A549 (cell line): ENCODE results near the gene MRPL33. TPM values are rescaled to one million over a fixed set of nuclear protein-coding genes. Genes with fewer than 3 reads are reported as not detected.
A peak's percentile ranks its signal among the peaks of the same experiment; 100 is the strongest.

Experiments
- ATAC-seq, 2 experiments: fragments of 200-7000 bp in 1 of 2; fragments of >200 bp in 1 of 2; cut with Nextera tagmentation in 1 of 2; cut with Tn5 transposase in 1 of 2; 3 replicates each; pipeline versions ENCODE4 v1.8.0 to v1.9.1; 2018 to 2020; ENCODE audit warnings: mild to moderate bottlenecking in 1 of 2, moderate library complexity in 1 of 2
- CTCF ChIA-PET: fragments of 300-600 bp; sonication (Branson Sonifier 250); formaldehyde crosslinking; extraction: SDS; loops from one replicate; lab custom pipeline; 2021; ENCODE audit warnings: antibody characterized with exemption, inconsistent platforms; lab: Yijun Ruan, JAX
- POLR2A ChIA-PET: fragments of 350-600 bp; formaldehyde crosslinking; extraction: SDS; loops from one replicate; lab custom pipeline; 2021; ENCODE audit warnings: antibody characterized with exemption, inconsistent platforms; lab: Yijun Ruan, JAX
- DNase-seq, 2 experiments: peaks; one replicate each; pipeline versions ENCODE4 v3.0.0 to v3.0.0-alpha.2; 2011 to 2016; ENCODE audit warnings: low read depth in 1 of 2, low spot score in 1 of 2
- FAIRE-seq: peaks from 2 replicates; lab custom pipeline; 2011; peaks lifted over from hg19 to GRCh38; lab: Jason Lieb, UNC
- H3K27ac ChIP-seq, 2 experiments: fragments of >200 bp; sonication (Bioruptor Twin); formaldehyde crosslinking; 3 replicates each; pipeline ENCODE4 v1.5.1; 2016 to 2017
- H3K4me1 ChIP-seq: fragments of >200 bp; sonication (Bioruptor Twin); formaldehyde crosslinking; 3 replicates; pipeline ENCODE4 v1.6.1; 2016
- H3K4me2 ChIP-seq: fragments of >200 bp; sonication (Bioruptor Twin); formaldehyde crosslinking; 3 replicates; pipeline ENCODE4 v1.6.1; 2016
- H3K4me3 ChIP-seq: fragments of >200 bp; sonication (Bioruptor Twin); formaldehyde crosslinking; 3 replicates; pipeline ENCODE4 v1.5.1; 2016
- H3K9me3 ChIP-seq: fragments of >200 bp; sonication (Bioruptor Twin); formaldehyde crosslinking; 3 replicates; pipeline ENCODE4 v1.6.1; 2016
- CBX2 ChIP-seq: fragments of 200-600 bp; sonication (generic); IDR thresholded peaks from 2 replicates; pipeline ENCODE4 v1.6.1; 2016; ENCODE audit warnings: low read depth, mild to moderate bottlenecking, borderline replicate concordance
- CBX8 ChIP-seq: fragments of 200-600 bp; sonication (generic); IDR thresholded peaks from 2 replicates; pipeline ENCODE4 v1.6.1; 2016
- CEBPB ChIP-seq, 2 experiments: fragments of >200 bp in 1 of 2; sonication (Bioruptor Twin) in 1 of 2; formaldehyde crosslinking in 1 of 2; IDR thresholded peaks; 2 replicates each; pipeline ENCODE4 v1.6.1; 2012 to 2016
- EP300 ChIP-seq, 2 experiments: fragments of >200 bp; sonication (Bioruptor Twin); formaldehyde crosslinking; IDR thresholded peaks; 2 replicates in 1 of 2; 3 replicates in 1 of 2; pipeline ENCODE4 v1.6.1; 2016 to 2017
- ESRRA ChIP-seq: fragments of 150-350 bp; IDR thresholded peaks from 2 replicates; pipeline ENCODE4 v1.6.1; 2014; ENCODE audit warnings: mild to moderate bottlenecking, low read length, borderline replicate concordance
- GATA3 ChIP-seq: IDR thresholded peaks from 2 replicates; pipeline ENCODE4 v1.6.1; 2012; ENCODE audit warnings: borderline replicate concordance
- KDM1A ChIP-seq: fragments of 200-600 bp; sonication (generic); IDR thresholded peaks from 2 replicates; pipeline ENCODE4 v1.6.1; 2016; ENCODE audit warnings: low read depth, mild to moderate bottlenecking
- MYC ChIP-seq: IDR thresholded peaks from 2 replicates; pipeline ENCODE4 v1.6.1; 2012; ENCODE audit warnings: mild to moderate bottlenecking, inconsistent platforms, low read length, improper control_type of control experiment, borderline replicate concordance
- NFE2L2 ChIP-seq: fragments of 150-350 bp; conservative IDR thresholded peaks from 2 replicates; pipeline ENCODE4 v1.6.1; 2014; ENCODE audit warnings: low read length
- NPAS2 ChIP-seq: fragments of 250-450 bp; sonication (Bioruptor Pico); IDR thresholded peaks from 2 replicates; pipeline ENCODE4 v1.8.0; 2022; ENCODE audit warnings: mild to moderate bottlenecking, moderate library complexity, borderline replicate concordance
- PHF8 ChIP-seq: fragments of 200-600 bp; sonication (generic); IDR thresholded peaks from 2 replicates; pipeline ENCODE4 v1.6.1; 2016; ENCODE audit warnings: low read depth, mild to moderate bottlenecking, antibody characterized with exemption, moderate library complexity, borderline replicate concordance
- RAD21 ChIP-seq, 2 experiments: fragments of >200 bp in 1 of 2; sonication (Bioruptor Twin) in 1 of 2; formaldehyde crosslinking in 1 of 2; IDR thresholded peaks in 1 of 2; conservative IDR thresholded peaks in 1 of 2; 2 replicates in 1 of 2; 3 replicates in 1 of 2; pipeline ENCODE4 v1.6.1; 2012 to 2018; ENCODE audit warnings: inconsistent platforms in 1 of 2
- RARB ChIP-seq: fragments of 250-450 bp; sonication (Bioruptor Pico); IDR thresholded peaks from 2 replicates; pipeline ENCODE4 v1.8.0; 2021; ENCODE audit warnings: mild to moderate bottlenecking, moderate library complexity
- TFCP2L1 ChIP-seq: fragments of 250-450 bp; sonication (Bioruptor Pico); IDR thresholded peaks from 2 replicates; pipeline ENCODE4 v1.5.0; 2021; ENCODE audit warnings: mild to moderate bottlenecking
- WGBS: methylation state at CpG from one replicate; pipeline ENCODE4 v1.1.6; 2017; ENCODE audit errors: missing lambda C conversion rate; 5-methylcytosine and 5-hydroxymethylcytosine counted together
- polyA plus RNA-seq, 4 experiments: library from polyadenylated mRNA; depleted of rRNA in 3 of 4; stranded (reverse); fragments of >200 nt; fragmentation: RNase III in 1 of 4; extraction: RNeasy Plus Mini Kit Qiagen cat#74134 plus additional on column Dnase treatment in 1 of 4; gene quantifications; 2 replicates in 3 of 4; 3 replicates in 1 of 4; pipeline ENCODE4 v1.2.3, GENCODE V29; 2011 to 2017
- TF ChIP-seq, protein P1 (sequence below): fragments of >200 bp; sonication (Bioruptor Twin); formaldehyde crosslinking; IDR thresholded peaks from 3 replicates; pipeline ENCODE4 v1.5.1; 2016
- TF ChIP-seq, protein P2 (sequence below): IDR thresholded peaks from 2 replicates; pipeline ENCODE4 v1.6.1; 2012
- TF ChIP-seq, protein P3 (sequence below): fragments of 200-600 bp; sonication (generic); IDR thresholded peaks from 2 replicates; pipeline ENCODE4 v1.6.1; 2016; ENCODE audit warnings: antibody characterized with exemption, mild to moderate bottlenecking, moderate library complexity
- TF ChIP-seq, protein P4 (sequence below): fragments of >200 bp; sonication (Bioruptor Twin); formaldehyde crosslinking; IDR thresholded peaks from 3 replicates; pipeline ENCODE4 v1.6.1; 2016
- TF ChIP-seq, protein P5 (sequence below): fragments of 150-350 bp; IDR thresholded peaks from 2 replicates; pipeline ENCODE4 v1.6.1; 2014; ENCODE audit warnings: low read depth, mild to moderate bottlenecking, low read length

Gene MRPL33
- polyA plus RNA-seq, 2 of the 4 experiments (the other 2 are of a cell fraction), result 287 to 497 TPM

DNA sequence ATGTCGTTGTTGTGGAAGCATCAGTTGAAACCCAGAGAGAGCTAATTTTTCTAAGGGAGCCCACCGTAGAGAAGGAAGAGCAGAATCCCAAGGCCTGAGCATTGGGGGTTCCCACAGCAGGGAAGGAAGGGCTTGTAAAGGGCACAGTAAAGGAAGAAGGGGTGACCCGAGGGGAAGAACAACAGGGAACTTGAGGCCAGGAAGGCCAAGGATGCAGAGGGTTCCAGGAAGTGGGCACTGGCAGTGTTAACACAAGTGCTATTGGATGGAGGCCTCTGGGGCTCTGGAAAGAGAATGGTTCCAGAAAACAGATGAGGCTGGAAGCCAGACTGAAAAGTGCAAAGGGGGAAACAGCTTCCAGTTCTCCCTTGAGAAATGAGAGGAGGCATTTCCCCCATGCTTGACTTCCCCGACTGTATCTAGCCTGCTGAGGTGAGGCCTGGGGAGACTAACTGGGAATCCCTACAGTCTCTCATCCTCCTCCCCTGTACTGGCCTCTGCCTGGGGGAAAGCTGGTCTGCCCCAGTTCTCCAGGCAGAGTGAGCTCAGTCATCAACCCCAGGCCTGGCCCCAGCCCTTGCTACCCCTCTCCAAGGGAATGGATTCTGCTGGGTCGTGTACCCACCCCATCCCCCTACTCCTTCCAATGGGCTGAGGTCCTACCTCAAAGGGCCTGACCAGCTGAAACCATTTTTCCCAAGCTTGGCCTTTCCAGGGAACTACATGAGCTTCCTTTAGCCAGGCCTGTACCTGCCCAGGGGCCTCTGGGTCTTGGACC is 43.2 kb upstream of the MRPL33 start:
- no peaks in the 10 kb centered on the region for H3K9me3 ChIP-seq
- no peak for ATAC-seq
- no peak overlapping the region for H3K4me3 ChIP-seq
- peaks cover 32% of the 10 kb centered on the region for H3K4me1 ChIP-seq
- no peak for FAIRE-seq
- ChIA-PET POLR2A (no interaction called here), CTCF (interaction anchor here (0.8 to 14.1 kb wide), 5 partner anchors 9 to 668 kb away, joined by 3 to 167 read pairs (median 7); no protein-coding TSS in a partner anchor)
- H3K4me2 ChIP-seq, result no peak overlapping the region
- 92% methylated on average over 5 of the region's 5 CpGs for WGBS
- H3K27ac ChIP-seq, result peak overlapping the region; percentile 46 to 54; a peak in 4 of 6 replicates
- TF ChIP-seq, protein P1, sequence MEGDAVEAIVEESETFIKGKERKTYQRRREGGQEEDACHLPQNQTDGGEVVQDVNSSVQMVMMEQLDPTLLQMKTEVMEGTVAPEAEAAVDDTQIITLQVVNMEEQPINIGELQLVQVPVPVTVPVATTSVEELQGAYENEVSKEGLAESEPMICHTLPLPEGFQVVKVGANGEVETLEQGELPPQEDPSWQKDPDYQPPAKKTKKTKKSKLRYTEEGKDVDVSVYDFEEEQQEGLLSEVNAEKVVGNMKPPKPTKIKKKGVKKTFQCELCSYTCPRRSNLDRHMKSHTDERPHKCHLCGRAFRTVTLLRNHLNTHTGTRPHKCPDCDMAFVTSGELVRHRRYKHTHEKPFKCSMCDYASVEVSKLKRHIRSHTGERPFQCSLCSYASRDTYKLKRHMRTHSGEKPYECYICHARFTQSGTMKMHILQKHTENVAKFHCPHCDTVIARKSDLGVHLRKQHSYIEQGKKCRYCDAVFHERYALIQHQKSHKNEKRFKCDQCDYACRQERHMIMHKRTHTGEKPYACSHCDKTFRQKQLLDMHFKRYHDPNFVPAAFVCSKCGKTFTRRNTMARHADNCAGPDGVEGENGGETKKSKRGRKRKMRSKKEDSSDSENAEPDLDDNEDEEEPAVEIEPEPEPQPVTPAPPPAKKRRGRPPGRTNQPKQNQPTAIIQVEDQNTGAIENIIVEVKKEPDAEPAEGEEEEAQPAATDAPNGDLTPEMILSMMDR, result no peak
- TF ChIP-seq, protein P2, sequence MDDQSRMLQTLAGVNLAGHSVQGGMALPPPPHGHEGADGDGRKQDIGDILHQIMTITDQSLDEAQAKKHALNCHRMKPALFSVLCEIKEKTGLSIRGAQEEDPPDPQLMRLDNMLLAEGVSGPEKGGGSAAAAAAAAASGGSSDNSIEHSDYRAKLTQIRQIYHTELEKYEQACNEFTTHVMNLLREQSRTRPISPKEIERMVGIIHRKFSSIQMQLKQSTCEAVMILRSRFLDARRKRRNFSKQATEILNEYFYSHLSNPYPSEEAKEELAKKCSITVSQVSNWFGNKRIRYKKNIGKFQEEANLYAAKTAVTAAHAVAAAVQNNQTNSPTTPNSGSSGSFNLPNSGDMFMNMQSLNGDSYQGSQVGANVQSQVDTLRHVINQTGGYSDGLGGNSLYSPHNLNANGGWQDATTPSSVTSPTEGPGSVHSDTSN, result no peak
- no peak for TF ChIP-seq ESRRA
- no peak for TF ChIP-seq KDM1A
- TF ChIP-seq, protein P3, sequence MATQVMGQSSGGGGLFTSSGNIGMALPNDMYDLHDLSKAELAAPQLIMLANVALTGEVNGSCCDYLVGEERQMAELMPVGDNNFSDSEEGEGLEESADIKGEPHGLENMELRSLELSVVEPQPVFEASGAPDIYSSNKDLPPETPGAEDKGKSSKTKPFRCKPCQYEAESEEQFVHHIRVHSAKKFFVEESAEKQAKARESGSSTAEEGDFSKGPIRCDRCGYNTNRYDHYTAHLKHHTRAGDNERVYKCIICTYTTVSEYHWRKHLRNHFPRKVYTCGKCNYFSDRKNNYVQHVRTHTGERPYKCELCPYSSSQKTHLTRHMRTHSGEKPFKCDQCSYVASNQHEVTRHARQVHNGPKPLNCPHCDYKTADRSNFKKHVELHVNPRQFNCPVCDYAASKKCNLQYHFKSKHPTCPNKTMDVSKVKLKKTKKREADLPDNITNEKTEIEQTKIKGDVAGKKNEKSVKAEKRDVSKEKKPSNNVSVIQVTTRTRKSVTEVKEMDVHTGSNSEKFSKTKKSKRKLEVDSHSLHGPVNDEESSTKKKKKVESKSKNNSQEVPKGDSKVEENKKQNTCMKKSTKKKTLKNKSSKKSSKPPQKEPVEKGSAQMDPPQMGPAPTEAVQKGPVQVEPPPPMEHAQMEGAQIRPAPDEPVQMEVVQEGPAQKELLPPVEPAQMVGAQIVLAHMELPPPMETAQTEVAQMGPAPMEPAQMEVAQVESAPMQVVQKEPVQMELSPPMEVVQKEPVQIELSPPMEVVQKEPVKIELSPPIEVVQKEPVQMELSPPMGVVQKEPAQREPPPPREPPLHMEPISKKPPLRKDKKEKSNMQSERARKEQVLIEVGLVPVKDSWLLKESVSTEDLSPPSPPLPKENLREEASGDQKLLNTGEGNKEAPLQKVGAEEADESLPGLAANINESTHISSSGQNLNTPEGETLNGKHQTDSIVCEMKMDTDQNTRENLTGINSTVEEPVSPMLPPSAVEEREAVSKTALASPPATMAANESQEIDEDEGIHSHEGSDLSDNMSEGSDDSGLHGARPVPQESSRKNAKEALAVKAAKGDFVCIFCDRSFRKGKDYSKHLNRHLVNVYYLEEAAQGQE, result no peak
- TF ChIP-seq NPAS2 (CRISPR knock-in tag), result no peak
- TF ChIP-seq CBX8, result no peak
- TF ChIP-seq CBX2, result no peak
- TF ChIP-seq GATA3, result no peak
- TF ChIP-seq TFCP2L1 (CRISPR knock-in tag), result no peak
- no peak for TF ChIP-seq EP300 (IDR thresholded peaks at IDR 0.05)
- no peak for TF ChIP-seq NFE2L2
- no peak for TF ChIP-seq RAD21 (conservative IDR thresholded peaks at IDR 0.05 in 1 of 2, IDR thresholded peaks at IDR 0.05 in 1 of 2)
- TF ChIP-seq PHF8, result no peak
- TF ChIP-seq, protein P4, sequence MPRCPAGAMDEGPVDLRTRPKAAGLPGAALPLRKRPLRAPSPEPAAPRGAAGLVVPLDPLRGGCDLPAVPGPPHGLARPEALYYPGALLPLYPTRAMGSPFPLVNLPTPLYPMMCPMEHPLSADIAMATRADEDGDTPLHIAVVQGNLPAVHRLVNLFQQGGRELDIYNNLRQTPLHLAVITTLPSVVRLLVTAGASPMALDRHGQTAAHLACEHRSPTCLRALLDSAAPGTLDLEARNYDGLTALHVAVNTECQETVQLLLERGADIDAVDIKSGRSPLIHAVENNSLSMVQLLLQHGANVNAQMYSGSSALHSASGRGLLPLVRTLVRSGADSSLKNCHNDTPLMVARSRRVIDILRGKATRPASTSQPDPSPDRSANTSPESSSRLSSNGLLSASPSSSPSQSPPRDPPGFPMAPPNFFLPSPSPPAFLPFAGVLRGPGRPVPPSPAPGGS, result no peak
- TF ChIP-seq RARB (CRISPR knock-in tag), result no peak
- TF ChIP-seq CEBPB (IDR thresholded peaks at IDR 0.05), result no peak
- TF ChIP-seq, protein P5, sequence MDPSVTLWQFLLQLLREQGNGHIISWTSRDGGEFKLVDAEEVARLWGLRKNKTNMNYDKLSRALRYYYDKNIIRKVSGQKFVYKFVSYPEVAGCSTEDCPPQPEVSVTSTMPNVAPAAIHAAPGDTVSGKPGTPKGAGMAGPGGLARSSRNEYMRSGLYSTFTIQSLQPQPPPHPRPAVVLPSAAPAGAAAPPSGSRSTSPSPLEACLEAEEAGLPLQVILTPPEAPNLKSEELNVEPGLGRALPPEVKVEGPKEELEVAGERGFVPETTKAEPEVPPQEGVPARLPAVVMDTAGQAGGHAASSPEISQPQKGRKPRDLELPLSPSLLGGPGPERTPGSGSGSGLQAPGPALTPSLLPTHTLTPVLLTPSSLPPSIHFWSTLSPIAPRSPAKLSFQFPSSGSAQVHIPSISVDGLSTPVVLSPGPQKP, result no peak
- no peak for TF ChIP-seq MYC
- DNase-seq, result no peak
